ENCODE results near the gene ACY1.
A peak's percentile ranks its signal among the peaks of the same experiment; 100 is the strongest.

DNA sequence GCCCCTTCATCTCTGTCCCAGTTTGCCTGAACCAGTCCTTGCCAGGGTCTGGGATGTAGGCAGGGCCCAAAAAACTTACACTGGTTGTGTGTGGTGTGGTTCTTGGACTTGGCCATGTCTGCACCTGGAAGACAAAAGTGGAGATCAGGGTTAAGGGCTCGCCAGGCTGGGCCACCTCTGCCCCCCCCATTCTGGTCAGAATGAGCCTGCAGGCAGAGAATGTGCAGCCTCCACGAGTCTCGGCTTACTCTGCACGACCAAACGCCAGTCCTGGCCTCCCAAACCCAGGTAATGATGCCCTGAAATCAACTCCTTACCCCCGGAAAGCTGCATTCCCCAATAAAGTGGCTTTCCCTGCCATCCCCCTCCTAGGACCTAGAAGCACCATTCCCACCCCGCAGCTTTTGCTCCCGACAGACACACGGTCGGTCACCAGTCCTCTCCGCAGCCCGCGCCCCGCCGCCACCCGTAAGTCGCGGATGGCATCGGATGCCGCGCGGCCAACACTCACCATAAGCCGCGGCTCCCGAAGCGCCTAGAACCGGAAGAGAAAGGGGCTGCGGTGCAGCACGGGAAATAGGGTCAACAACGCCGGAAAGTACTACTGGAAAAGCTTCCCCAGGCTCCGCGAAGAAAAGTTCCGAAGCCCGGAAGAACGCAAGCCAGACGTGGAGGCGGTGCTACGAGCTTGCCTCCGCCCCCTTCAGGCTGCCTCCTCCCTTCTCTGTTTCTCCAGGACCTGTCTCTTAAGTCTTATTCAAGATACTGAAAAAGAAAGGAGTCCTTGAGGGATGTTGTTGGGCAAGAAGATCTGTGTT lies 12.2 kb downstream of the ACY1 start, which contains the start of gene RPL29:
- no peak for TF ChIP-seq CTCF (IDR thresholded peaks at IDR 0.05)
- peak; percentile 59 for TF ChIP-seq POLR2A (IDR thresholded peaks at IDR 0.05)
- peak; percentile 94 to 98 (median 96) for TF ChIP-seq POLR2AphosphoS5 (IDR thresholded peaks at IDR 0.05)

Data from breast epithelium (tissue), 3 donors.